ENCODE results near the gene EOMES. TPM values are rescaled to one million over a fixed set of nuclear protein-coding genes. Genes with fewer than 3 reads are reported as not detected.

The EOMES gene
- polyA plus RNA-seq, 1 experiment = not detected

DNA sequence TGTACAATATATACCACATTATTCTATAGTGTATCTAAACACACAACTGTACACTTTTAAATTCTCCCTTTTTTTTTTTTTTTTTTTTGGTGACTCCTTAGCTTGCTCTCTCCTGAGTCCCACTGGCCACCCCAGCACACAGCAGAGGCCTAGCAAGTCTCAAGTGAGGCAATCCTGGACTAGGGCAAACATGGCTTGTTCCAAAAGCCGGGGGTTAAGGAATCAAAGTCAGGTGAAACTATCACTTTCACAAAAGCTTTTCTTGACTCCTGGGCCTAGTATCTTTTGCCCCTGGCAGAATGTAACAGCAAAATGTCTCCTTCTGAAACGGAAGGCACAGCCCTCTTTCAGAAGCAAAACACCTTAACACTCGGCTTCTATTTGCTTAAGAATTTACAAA is 5.8 kb downstream of the EOMES start:
- Histone ChIP-seq H3K4me3 (ENCODE audit: low read depth, low read length) (no peak overlapping the region), H3K36me3 (ENCODE audit: control insufficient read depth, insufficient read depth, low read length) (no peaks in the 10 kb centered on the region), H3K27me3 (ENCODE audit: control insufficient read depth, insufficient read depth, low read length) (peaks cover 53% of the 10 kb centered on the region)
- POLR2A ChIA-PET = no interaction called here
- no peak for DNase-seq (ENCODE audit: low read depth)
- no peak for TF ChIP-seq CTCF (IDR thresholded peaks at IDR 0.05; ENCODE audit: insufficient read depth, low read depth, low read length)
- CTCF ChIA-PET = interaction anchor here (0.5 to 1.4 kb wide), 2 partner anchors 12 to 30 kb away, joined by 3 to 4 read pairs; no protein-coding TSS in a partner anchor

DNA sequence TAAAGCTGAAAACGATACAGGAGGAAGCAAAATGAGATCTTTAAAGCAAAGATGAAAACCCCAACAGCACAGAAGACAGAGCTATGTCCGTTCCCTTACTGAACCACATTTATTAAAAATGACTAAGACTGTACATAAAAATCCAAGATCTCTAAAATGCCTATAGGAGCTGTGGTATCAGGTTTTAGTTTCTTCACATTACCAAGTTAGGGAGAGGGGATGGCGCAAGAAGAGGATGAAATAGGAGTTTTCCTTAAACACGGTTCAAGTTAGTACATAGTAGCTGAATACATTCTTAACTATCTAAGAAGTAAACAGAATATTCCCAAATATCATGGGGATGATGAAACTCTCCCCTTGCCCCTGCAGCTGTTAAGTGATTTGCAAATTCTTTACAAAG is 6.3 kb downstream of the EOMES start:
- no peak for TF ChIP-seq CTCF (IDR thresholded peaks at IDR 0.05; ENCODE audit: insufficient read depth, low read depth, low read length)
- Histone ChIP-seq H3K36me3 (ENCODE audit: control insufficient read depth, insufficient read depth, low read length) (no peaks in the 10 kb centered on the region), H3K4me3 (ENCODE audit: low read depth, low read length) (no peak overlapping the region), H3K27me3 (ENCODE audit: control insufficient read depth, insufficient read depth, low read length) (peaks cover 49% of the 10 kb centered on the region)
- DNase-seq (ENCODE audit: low read depth) = no peak
- POLR2A ChIA-PET = no interaction called here
- CTCF ChIA-PET = interaction anchor here (0.5 to 1.4 kb wide), 2 partner anchors 13 to 31 kb away, joined by 3 to 4 read pairs; no protein-coding TSS in a partner anchor

DNA sequence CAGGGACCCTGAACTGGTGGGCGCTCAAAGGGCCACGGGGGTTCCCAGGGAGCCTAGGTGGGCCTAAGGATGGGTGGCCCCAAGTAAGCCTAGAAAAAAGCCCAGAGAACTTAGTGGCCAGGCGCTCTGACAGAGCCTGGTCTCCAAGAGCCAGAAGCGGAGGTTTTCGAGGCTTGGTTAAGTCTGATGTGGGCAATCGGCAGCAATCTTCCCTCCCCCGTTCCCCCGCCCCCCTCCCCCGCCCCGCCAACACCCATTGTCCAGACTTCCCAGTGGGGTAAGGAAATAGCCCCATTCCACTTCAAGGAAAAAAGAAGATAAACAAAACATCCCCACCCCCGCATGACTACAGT is 6.7 kb downstream of the EOMES start:
- POLR2A ChIA-PET = no interaction called here
- CTCF ChIA-PET = interaction anchor here (1.3 to 1.4 kb wide), 2 partner anchors 13 to 399 kb away, joined by 4 read pairs; no protein-coding TSS in a partner anchor
- Histone ChIP-seq H3K36me3 (ENCODE audit: control insufficient read depth, insufficient read depth, low read length) (no peaks in the 10 kb centered on the region), H3K4me3 (ENCODE audit: low read depth, low read length) (no peak overlapping the region), H3K27me3 (ENCODE audit: control insufficient read depth, insufficient read depth, low read length) (peaks cover 46% of the 10 kb centered on the region)
- DNase-seq (ENCODE audit: low read depth) = no peak
- no peak for TF ChIP-seq CTCF (IDR thresholded peaks at IDR 0.05; ENCODE audit: insufficient read depth, low read depth, low read length)

- no peak for TF ChIP-seq CTCF (IDR thresholded peaks at IDR 0.05; ENCODE audit: insufficient read depth, low read depth, low read length)
- Histone ChIP-seq H3K4me3 (ENCODE audit: low read depth, low read length) (no peak overlapping the region), H3K27me3 (ENCODE audit: control insufficient read depth, insufficient read depth, low read length) (peaks cover 44% of the 10 kb centered on the region), H3K36me3 (ENCODE audit: control insufficient read depth, insufficient read depth, low read length) (no peaks in the 10 kb centered on the region)
- CTCF ChIA-PET = interaction anchor here (1.3 kb wide), 1 partner anchor 398 kb away, joined by 4 read pairs; no protein-coding TSS in a partner anchor
- no peak for DNase-seq (ENCODE audit: low read depth)
- POLR2A ChIA-PET = no interaction called here
Observed at GRCh38 chr3:27714692-27715453, 7.2 kb downstream of the EOMES start.

- Histone ChIP-seq H3K36me3 (ENCODE audit: control insufficient read depth, insufficient read depth, low read length) (no peaks in the 10 kb centered on the region), H3K27me3 (ENCODE audit: control insufficient read depth, insufficient read depth, low read length) (peaks cover 42% of the 10 kb centered on the region), H3K4me3 (ENCODE audit: low read depth, low read length) (no peak overlapping the region)
- CTCF ChIA-PET = interaction anchor here (1.3 kb wide), 1 partner anchor 398 kb away, joined by 4 read pairs; no protein-coding TSS in a partner anchor
- no peak for TF ChIP-seq CTCF (IDR thresholded peaks at IDR 0.05; ENCODE audit: insufficient read depth, low read depth, low read length)
- no peak for DNase-seq (ENCODE audit: low read depth)
- POLR2A ChIA-PET = no interaction called here
Observed at GRCh38 chr3:27714146-27714526, 8.0 kb downstream of the EOMES start.

Measured in BJ (cell line).